Gastroesophageal sphincter (tissue), 3 donors: Measurements from ENCODE around the gene L2HGDH.

ENCODE experiments used
- EP300 ChIP-seq: sonication (generic); formaldehyde crosslinking; IDR thresholded peaks from one replicate; pipeline ENCODE4 v1.6.1; 2017; ENCODE audit warnings: antibody characterized with exemption, mild to moderate bottlenecking
- POLR2A ChIP-seq, 2 donors: fragments of 450-650 bp; IDR thresholded peaks; one replicate each; pipeline ENCODE4 v1.6.1; 2017; ENCODE audit warnings: antibody characterized with exemption in 2 of 2, mild to moderate bottlenecking in 2 of 2, moderate library complexity in 1 of 2
- POLR2AphosphoS5 ChIP-seq: sonication (generic); formaldehyde crosslinking; IDR thresholded peaks from one replicate; pipeline ENCODE4 v1.6.1; 2017; ENCODE audit warnings: antibody characterized with exemption
- TF ChIP-seq, protein P1 (sequence below), 4 experiments: fragments of 200-600 bp in 2 of 4; fragments of 450-650 bp in 2 of 4; sonication (generic) in 1 of 4; IDR thresholded peaks; one replicate each; pipeline ENCODE4 v1.5.1; 2017 to 2019; ENCODE audit warnings: antibody characterized with exemption in 4 of 4, mild to moderate bottlenecking in 2 of 4, moderate library complexity in 2 of 4

- TF ChIP-seq, protein P1, sequence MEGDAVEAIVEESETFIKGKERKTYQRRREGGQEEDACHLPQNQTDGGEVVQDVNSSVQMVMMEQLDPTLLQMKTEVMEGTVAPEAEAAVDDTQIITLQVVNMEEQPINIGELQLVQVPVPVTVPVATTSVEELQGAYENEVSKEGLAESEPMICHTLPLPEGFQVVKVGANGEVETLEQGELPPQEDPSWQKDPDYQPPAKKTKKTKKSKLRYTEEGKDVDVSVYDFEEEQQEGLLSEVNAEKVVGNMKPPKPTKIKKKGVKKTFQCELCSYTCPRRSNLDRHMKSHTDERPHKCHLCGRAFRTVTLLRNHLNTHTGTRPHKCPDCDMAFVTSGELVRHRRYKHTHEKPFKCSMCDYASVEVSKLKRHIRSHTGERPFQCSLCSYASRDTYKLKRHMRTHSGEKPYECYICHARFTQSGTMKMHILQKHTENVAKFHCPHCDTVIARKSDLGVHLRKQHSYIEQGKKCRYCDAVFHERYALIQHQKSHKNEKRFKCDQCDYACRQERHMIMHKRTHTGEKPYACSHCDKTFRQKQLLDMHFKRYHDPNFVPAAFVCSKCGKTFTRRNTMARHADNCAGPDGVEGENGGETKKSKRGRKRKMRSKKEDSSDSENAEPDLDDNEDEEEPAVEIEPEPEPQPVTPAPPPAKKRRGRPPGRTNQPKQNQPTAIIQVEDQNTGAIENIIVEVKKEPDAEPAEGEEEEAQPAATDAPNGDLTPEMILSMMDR (IDR thresholded peaks at IDR 0.05): no peak
- TF ChIP-seq POLR2AphosphoS5 (no peak), POLR2A (IDR thresholded peaks at IDR 0.05) (no peak), EP300 (no peak)
Measured at GRCh38 chr14:50262865-50263264, 49.2 kb downstream of the L2HGDH start.
